ENCODE results near the gene PUM1.

PUM1 gene

DNA sequence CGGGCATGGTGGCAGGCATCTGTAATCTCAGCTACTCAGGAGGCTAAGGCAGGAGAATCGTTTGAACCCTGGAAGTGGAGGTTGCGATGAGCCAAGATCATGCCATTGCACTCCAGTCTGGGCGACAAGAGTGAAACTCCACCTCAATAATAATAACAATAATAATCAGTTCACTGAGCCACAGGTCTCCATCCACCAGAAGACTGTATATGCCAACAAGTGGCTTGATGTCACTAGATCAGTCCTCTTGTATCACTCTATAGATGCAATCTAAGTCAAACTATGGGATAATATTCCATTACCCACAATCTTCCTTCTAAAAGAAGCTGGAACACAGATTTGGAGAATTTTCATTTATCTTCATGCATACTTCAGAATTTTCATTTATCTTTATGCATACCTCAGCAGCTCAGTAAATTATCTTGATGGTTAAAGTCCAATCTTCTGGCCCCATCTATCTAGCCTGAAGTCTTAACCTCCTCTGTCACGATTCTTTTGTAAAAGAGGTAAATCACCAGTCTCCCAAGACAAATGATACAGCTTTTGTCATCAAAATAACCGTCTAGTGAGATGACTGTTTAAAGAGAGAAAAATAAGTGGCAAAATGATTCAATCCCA, 61.8 kb downstream of the PUM1 start:
- H3K4me3 ChIP-seq (ENCODE audit: low read depth, low read length): no peak overlapping the region
- H2BK120ac ChIP-seq (ENCODE audit: insufficient read depth, low read length, poor library complexity): no peak overlapping the region
- no peak overlapping the region for H2AFZ ChIP-seq (ENCODE audit: insufficient read depth, low read length, poor library complexity)

GRCh38 chr1:31000301-31000700, 65.2 kb downstream of the PUM1 start:
- Histone ChIP-seq H3K27ac (ENCODE audit: low read depth, low read length) (no peak overlapping the region), H3K23ac (ENCODE audit: low read length) (no peak overlapping the region), H3K79me2 (ENCODE audit: control insufficient read depth, insufficient read depth, low read length, poor library complexity) (peaks cover 8% of the 10 kb centered on the region), H4K91ac (ENCODE audit: low read depth, low read length) (no peak overlapping the region), H3K4me2 (ENCODE audit: low read length) (no peak overlapping the region), H3K36me3 (ENCODE audit: control insufficient read depth in 1 of 2, insufficient read depth in 2 of 2, low read length in 2 of 2) (peaks cover 6 to 21% of the 10 kb centered on the region in 2 experiments), H3K9me3 (ENCODE audit: insufficient read depth, low read depth, low read length) (no peaks in the 10 kb centered on the region), H3K9ac (ENCODE audit: low read length) (no peak overlapping the region), H3K4me3 (ENCODE audit: low read depth, low read length) (no peak overlapping the region), H3K14ac (ENCODE audit: low read length) (no peak overlapping the region), H3K4ac (ENCODE audit: low read depth, low read length) (no peak overlapping the region), H3K79me1 (ENCODE audit: low read length) (no peaks in the 10 kb centered on the region), H4K12ac (ENCODE audit: low read depth, low read length) (no peak overlapping the region), H4K8ac (ENCODE audit: low read depth, low read length) (no peak overlapping the region), H3K18ac (ENCODE audit: low read length) (no peak overlapping the region), H2BK120ac (ENCODE audit: insufficient read depth, low read length, poor library complexity) (no peak overlapping the region), H2AK5ac (ENCODE audit: low read length) (no peak overlapping the region), H3K27me3 (ENCODE audit: insufficient read depth, low read length) (no peaks in the 10 kb centered on the region), H3K4me1 (ENCODE audit: control insufficient read depth in 1 of 2, insufficient read depth in 2 of 2, low read length in 2 of 2) (peaks cover 6 to 10% of the 10 kb centered on the region in 2 experiments), H2BK12ac (ENCODE audit: low read length) (no peak overlapping the region), H2BK5ac (ENCODE audit: low read depth, low read length, poor library complexity) (no peak overlapping the region), H2AFZ (ENCODE audit: insufficient read depth, low read length, poor library complexity) (no peak overlapping the region)
- no peak for DNase-seq
- WGBS (ENCODE audit: extremely low coverage, insufficient coverage, insufficient read length): no CpG with 5 or more reads among the region's 2 CpGs

More for the DNA sequence above, 61.8 kb downstream of the PUM1 start:
- Histone ChIP-seq H3K9me3 (ENCODE audit: insufficient read depth, low read depth, low read length) (no peaks in the 10 kb centered on the region), H4K8ac (ENCODE audit: low read depth, low read length) (no peak overlapping the region), H2BK12ac (ENCODE audit: low read length) (no peak overlapping the region), H3K79me1 (ENCODE audit: low read length) (peaks cover 5% of the 10 kb centered on the region), H2AK5ac (ENCODE audit: low read length) (no peak overlapping the region), H2BK5ac (ENCODE audit: low read depth, low read length, poor library complexity) (no peak overlapping the region), H3K14ac (ENCODE audit: low read length) (no peak overlapping the region), H3K27me3 (ENCODE audit: insufficient read depth, low read length) (no peaks in the 10 kb centered on the region), H3K18ac (ENCODE audit: low read length) (no peak overlapping the region), H4K12ac (ENCODE audit: low read depth, low read length) (no peak overlapping the region), H3K9ac (ENCODE audit: low read length) (no peak overlapping the region), H3K27ac (ENCODE audit: low read depth, low read length) (no peak overlapping the region), H3K23ac (ENCODE audit: low read length) (no peak overlapping the region), H3K4me2 (ENCODE audit: low read length) (no peak overlapping the region), H3K36me3 (ENCODE audit: control insufficient read depth in 1 of 2, insufficient read depth in 2 of 2, low read length in 2 of 2) (peaks cover 2 to 14% of the 10 kb centered on the region in 2 experiments), H3K79me2 (ENCODE audit: control insufficient read depth, insufficient read depth, low read length, poor library complexity) (peaks cover 7% of the 10 kb centered on the region), H4K91ac (ENCODE audit: low read depth, low read length) (no peak overlapping the region), H3K4me1 (ENCODE audit: control insufficient read depth in 1 of 2, insufficient read depth in 2 of 2, low read length in 2 of 2) (peaks cover 14 to 20% of the 10 kb centered on the region in 2 experiments), H3K4ac (ENCODE audit: low read depth, low read length) (peak overlapping the region; percentile 16)
- WGBS (ENCODE audit: extremely low coverage, insufficient coverage, insufficient read length): no CpG with 5 or more reads among the region's 6 CpGs
- DNase-seq: peak in 1 of 2 donors; percentile 67

DNA sequence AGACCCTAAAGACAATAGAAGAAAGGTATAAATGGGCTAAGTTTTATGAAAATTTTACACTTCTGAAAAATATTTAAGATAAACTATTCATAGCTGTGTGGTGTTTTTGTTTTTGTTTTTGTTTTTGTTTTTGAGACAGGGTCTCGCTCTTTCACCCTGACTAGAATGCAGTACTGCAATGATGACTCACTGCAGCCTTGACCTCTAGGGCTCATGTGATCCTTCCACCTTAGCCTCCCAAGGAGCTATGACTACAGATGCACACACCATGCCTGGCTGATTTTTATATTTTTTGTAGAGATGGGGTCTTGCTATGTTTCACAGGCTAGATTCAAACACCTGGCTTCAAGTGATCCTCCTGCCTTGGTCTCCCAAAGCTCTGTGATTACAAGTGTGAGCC, 66.6 kb downstream of the PUM1 start:
- Histone ChIP-seq H3K79me1 (ENCODE audit: low read length) (no peaks in the 10 kb centered on the region), H3K14ac (ENCODE audit: low read length) (no peak overlapping the region), H2BK120ac (ENCODE audit: insufficient read depth, low read length, poor library complexity) (no peak overlapping the region), H3K4me3 (ENCODE audit: low read depth, low read length) (no peak overlapping the region), H3K23ac (ENCODE audit: low read length) (no peak overlapping the region), H3K27me3 (ENCODE audit: insufficient read depth, low read length) (no peaks in the 10 kb centered on the region), H2BK12ac (ENCODE audit: low read length) (no peak overlapping the region), H3K9me3 (ENCODE audit: insufficient read depth, low read depth, low read length) (no peaks in the 10 kb centered on the region), H3K4ac (ENCODE audit: low read depth, low read length) (peak overlapping the region; percentile 27), H2AK5ac (ENCODE audit: low read length) (no peak overlapping the region), H3K18ac (ENCODE audit: low read length) (no peak overlapping the region), H3K79me2 (ENCODE audit: control insufficient read depth, insufficient read depth, low read length, poor library complexity) (peaks cover 8% of the 10 kb centered on the region), H3K4me1 (ENCODE audit: control insufficient read depth in 1 of 2, insufficient read depth in 2 of 2, low read length in 2 of 2) (peaks cover 6 to 10% of the 10 kb centered on the region in 2 experiments), H3K9ac (ENCODE audit: low read length) (no peak overlapping the region), H2AFZ (ENCODE audit: insufficient read depth, low read length, poor library complexity) (peak overlapping the region; percentile 17), H4K12ac (ENCODE audit: low read depth, low read length) (no peak overlapping the region), H4K91ac (ENCODE audit: low read depth, low read length) (no peak overlapping the region), H3K36me3 (ENCODE audit: control insufficient read depth in 1 of 2, insufficient read depth in 2 of 2, low read length in 2 of 2) (peaks cover 6 to 22% of the 10 kb centered on the region in 2 experiments), H4K8ac (ENCODE audit: low read depth, low read length) (no peak overlapping the region), H3K27ac (ENCODE audit: low read depth, low read length) (no peak overlapping the region), H3K4me2 (ENCODE audit: low read length) (no peak overlapping the region), H2BK5ac (ENCODE audit: low read depth, low read length, poor library complexity) (peak overlapping the region; percentile 3)
- no CpG with 5 or more reads among the region's 1 CpG for WGBS (ENCODE audit: extremely low coverage, insufficient coverage, insufficient read length)
- peak in 1 of 2 donors; percentile 48 for DNase-seq

GRCh38 chr1:30998171-30998570, 67.3 kb downstream of the PUM1 start:
- Histone ChIP-seq H3K79me1 (ENCODE audit: low read length) (no peaks in the 10 kb centered on the region), H2BK5ac (ENCODE audit: low read depth, low read length, poor library complexity) (peak overlapping the region; percentile 49), H2BK12ac (ENCODE audit: low read length) (peak overlapping the region; percentile 22), H3K4me2 (ENCODE audit: low read length) (no peak overlapping the region), H3K4me3 (ENCODE audit: low read depth, low read length) (no peak overlapping the region), H3K27ac (ENCODE audit: low read depth, low read length) (no peak overlapping the region), H4K8ac (ENCODE audit: low read depth, low read length) (no peak overlapping the region), H3K9me3 (ENCODE audit: insufficient read depth, low read depth, low read length) (no peaks in the 10 kb centered on the region), H3K18ac (ENCODE audit: low read length) (no peak overlapping the region), H4K91ac (ENCODE audit: low read depth, low read length) (no peak overlapping the region), H3K36me3 (ENCODE audit: control insufficient read depth in 1 of 2, insufficient read depth in 2 of 2, low read length in 2 of 2) (peaks cover 6 to 17% of the 10 kb centered on the region in 2 experiments), H3K23ac (ENCODE audit: low read length) (no peak overlapping the region), H4K12ac (ENCODE audit: low read depth, low read length) (no peak overlapping the region), H2BK120ac (ENCODE audit: insufficient read depth, low read length, poor library complexity) (no peak overlapping the region), H3K14ac (ENCODE audit: low read length) (no peak overlapping the region), H2AFZ (ENCODE audit: insufficient read depth, low read length, poor library complexity) (no peak overlapping the region), H3K79me2 (ENCODE audit: control insufficient read depth, insufficient read depth, low read length, poor library complexity) (peaks cover 10% of the 10 kb centered on the region), H3K27me3 (ENCODE audit: insufficient read depth, low read length) (no peaks in the 10 kb centered on the region), H3K9ac (ENCODE audit: low read length) (no peak overlapping the region), H3K4me1 (ENCODE audit: control insufficient read depth in 1 of 2, insufficient read depth in 2 of 2, low read length in 2 of 2) (peaks cover 6 to 10% of the 10 kb centered on the region in 2 experiments), H3K4ac (ENCODE audit: low read depth, low read length) (no peak overlapping the region), H2AK5ac (ENCODE audit: low read length) (no peak overlapping the region)
- no CpG with 5 or more reads among the region's 5 CpGs for whole genome bisulfite sequencing (ENCODE audit: extremely low coverage, insufficient coverage, insufficient read length)
- no peak for DNase-seq

Measured in trophoblast cell (in vitro differentiated cells and primary cell).